Eye (tissue), 1 donor: ENCODE measurements around the gene SFTA2.
"Not testable (repeated sequence)": the region's sequence is repeated elsewhere in the genome, so short reads cannot be mapped to it uniquely, and the experiment has no call there.

Experiments
- DNase-seq: peaks from one replicate; pipeline ENCODE4 v3.0.0-alpha.2; 2015

SFTA2 gene

GRCh38 chr6:30931969-30932645, at the start of gene SFTA2:
SFTA2 (minus strand) TSS chr6:30932170; CDS start chr6:30932096, 74 bp downstream.
- DNase-seq: no peak

GRCh38 chr6:30979690-30980089, 47.7 kb upstream of the SFTA2 start:
- no peak for DNase-seq

- no peak for DNase-seq
These were observed 47.2 kb upstream of the SFTA2 start for GRCh38 chr6:30979141-30979540.

- DNase-seq: no peak
These were observed 42.7 kb upstream of the SFTA2 start for GRCh38 chr6:30974490-30975252.

GRCh38 chr6:30972816-30973215, 40.8 kb upstream of the SFTA2 start:
- DNase-seq: no peak

GRCh38 chr6:30970946-30971345, 39.0 kb upstream of the SFTA2 start:
- no peak for DNase-seq

GRCh38 chr6:30969171-30969570, 37.2 kb upstream of the SFTA2 start:
- DNase-seq: not testable (repeated sequence)

GRCh38 chr6:30966154-30966553, 34.2 kb upstream of the SFTA2 start:
- no peak for DNase-seq

GRCh38 chr6:30965140-30965601, 33.2 kb upstream of the SFTA2 start:
- DNase-seq: no peak

- no peak for DNase-seq
These were observed 32.1 kb upstream of the SFTA2 start for GRCh38 chr6:30964075-30964474.

GRCh38 chr6:30963641-30964040, 31.7 kb upstream of the SFTA2 start:
- DNase-seq: no peak

- no peak for DNase-seq
These were observed 30.7 kb upstream of the SFTA2 start for GRCh38 chr6:30962716-30963115.

GRCh38 chr6:30960907-30961673, 29.1 kb upstream of the SFTA2 start:
- peak; percentile 22 for DNase-seq

- no peak for DNase-seq
These were observed 25.7 kb upstream of the SFTA2 start for GRCh38 chr6:30957716-30958115.

- DNase-seq: peak; percentile 63
These were observed 23.5 kb upstream of the SFTA2 start for GRCh38 chr6:30955367-30956042.

- DNase-seq: no peak
These were observed 22.8 kb upstream of the SFTA2 start for GRCh38 chr6:30954631-30955366.

- no peak for DNase-seq
These were observed 20.0 kb upstream of the SFTA2 start for GRCh38 chr6:30951907-30952469.

- DNase-seq: no peak
These were observed 16.8 kb upstream of the SFTA2 start for GRCh38 chr6:30948811-30949210.

- no peak for DNase-seq
These were observed 15.3 kb upstream of the SFTA2 start for GRCh38 chr6:30947231-30947630.

GRCh38 chr6:30945281-30945680, 13.3 kb upstream of the SFTA2 start:
- no peak for DNase-seq

- no peak for DNase-seq
These were observed 12.1 kb upstream of the SFTA2 start for GRCh38 chr6:30944051-30944450.
